HEK293 (cell line): ENCODE results near the gene TTC34.

Experiments
- BCL11A ChIP-seq: fragments of 450-650 bp; formaldehyde crosslinking; IDR thresholded peaks from 2 replicates; pipeline ENCODE4 v1.5.1; 2016; ENCODE audit warnings: low read depth, missing biosample characterization, missing genetic modification characterization
- TRIM28 ChIP-seq: IDR thresholded peaks from 2 replicates; pipeline ENCODE4 v1.6.1; 2011; ENCODE audit warnings: low read length, control low read depth, borderline replicate concordance
- YY1 ChIP-seq: fragments of 450-650 bp; formaldehyde crosslinking; IDR thresholded peaks from 2 replicates; pipeline ENCODE4 v1.5.1; 2018; ENCODE audit warnings: missing biosample characterization, missing genetic modification characterization
- ZBTB7A ChIP-seq: fragments of 450-650 bp; formaldehyde crosslinking; IDR thresholded peaks from 2 replicates; pipeline ENCODE4 v1.5.1; 2016; ENCODE audit warnings: low read depth, missing biosample characterization, missing genetic modification characterization
- ZNF155 ChIP-seq: fragments of 450-650 bp; formaldehyde crosslinking; IDR thresholded peaks from 2 replicates; pipeline ENCODE4 v1.5.1; 2016; ENCODE audit warnings: missing biosample characterization, missing genetic modification characterization
- ZNF23 ChIP-seq: fragments of 450-650 bp; formaldehyde crosslinking; IDR thresholded peaks from 2 replicates; pipeline ENCODE4 v1.5.1; 2016; ENCODE audit warnings: missing biosample characterization, missing genetic modification characterization, borderline replicate concordance
- ZNF324 ChIP-seq: fragments of 450-650 bp; formaldehyde crosslinking; IDR thresholded peaks from 2 replicates; pipeline ENCODE4 v1.5.1; 2016; ENCODE audit warnings: missing biosample characterization, missing genetic modification characterization
- ZNF501 ChIP-seq: fragments of 450-650 bp; formaldehyde crosslinking; IDR thresholded peaks from 2 replicates; pipeline ENCODE4 v1.5.1; 2016; ENCODE audit warnings: missing biosample characterization, missing genetic modification characterization
- ZNF530 ChIP-seq: fragments of 450-650 bp; formaldehyde crosslinking; IDR thresholded peaks from 2 replicates; pipeline ENCODE4 v1.5.1; 2016; ENCODE audit warnings: low read depth, missing biosample characterization, missing genetic modification characterization
- ZNF571 ChIP-seq: fragments of 450-650 bp; formaldehyde crosslinking; IDR thresholded peaks from 2 replicates; pipeline ENCODE4 v1.5.0; 2017; ENCODE audit warnings: missing biosample characterization, missing genetic modification characterization
- ZNF664 ChIP-seq: fragments of 450-650 bp; formaldehyde crosslinking; IDR thresholded peaks from 2 replicates; pipeline ENCODE4 v1.5.1; 2016; ENCODE audit warnings: missing biosample characterization, missing genetic modification characterization
- ZNF76 ChIP-seq: fragments of 450-650 bp; formaldehyde crosslinking; IDR thresholded peaks from 2 replicates; pipeline ENCODE4; 2016; ENCODE audit warnings: low read depth, missing biosample characterization, missing genetic modification characterization, borderline replicate concordance
- TF ChIP-seq, protein P1 (sequence below): fragments of 450-650 bp; formaldehyde crosslinking; IDR thresholded peaks from 2 replicates; pipeline ENCODE4 v1.5.1; 2016; ENCODE audit warnings: missing biosample characterization, missing genetic modification characterization
- TF ChIP-seq, protein P2 (sequence below): fragments of 450-650 bp; formaldehyde crosslinking; IDR thresholded peaks from 2 replicates; pipeline ENCODE4 v1.5.1; 2017; ENCODE audit warnings: missing biosample characterization, missing genetic modification characterization

DNA sequence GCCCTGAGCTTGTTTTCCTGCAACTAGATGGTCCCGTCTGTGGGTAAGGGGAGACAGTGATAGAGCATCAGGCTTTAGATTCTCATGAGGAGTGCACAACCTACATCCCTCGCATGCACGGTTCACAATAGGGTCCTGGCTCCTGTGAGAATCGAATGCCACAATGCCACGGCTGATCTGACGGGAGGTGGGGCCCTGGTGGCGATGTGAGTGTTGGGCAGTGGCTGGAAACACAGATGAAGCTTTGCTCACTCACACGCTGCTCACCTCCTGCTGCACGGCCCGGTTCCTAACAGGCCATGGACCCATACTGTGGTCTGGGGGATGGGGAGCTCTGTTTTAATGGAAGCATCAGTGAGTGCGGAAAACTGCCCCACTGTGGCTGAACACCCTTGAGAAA is 35.8 kb upstream of the TTC34 start:
- no peak for TF ChIP-seq ZNF530 (tag by site-specific recombination)
- TF ChIP-seq TRIM28, result no peak
- no peak for TF ChIP-seq ZNF664 (tag by site-specific recombination)
- TF ChIP-seq, protein P1, sequence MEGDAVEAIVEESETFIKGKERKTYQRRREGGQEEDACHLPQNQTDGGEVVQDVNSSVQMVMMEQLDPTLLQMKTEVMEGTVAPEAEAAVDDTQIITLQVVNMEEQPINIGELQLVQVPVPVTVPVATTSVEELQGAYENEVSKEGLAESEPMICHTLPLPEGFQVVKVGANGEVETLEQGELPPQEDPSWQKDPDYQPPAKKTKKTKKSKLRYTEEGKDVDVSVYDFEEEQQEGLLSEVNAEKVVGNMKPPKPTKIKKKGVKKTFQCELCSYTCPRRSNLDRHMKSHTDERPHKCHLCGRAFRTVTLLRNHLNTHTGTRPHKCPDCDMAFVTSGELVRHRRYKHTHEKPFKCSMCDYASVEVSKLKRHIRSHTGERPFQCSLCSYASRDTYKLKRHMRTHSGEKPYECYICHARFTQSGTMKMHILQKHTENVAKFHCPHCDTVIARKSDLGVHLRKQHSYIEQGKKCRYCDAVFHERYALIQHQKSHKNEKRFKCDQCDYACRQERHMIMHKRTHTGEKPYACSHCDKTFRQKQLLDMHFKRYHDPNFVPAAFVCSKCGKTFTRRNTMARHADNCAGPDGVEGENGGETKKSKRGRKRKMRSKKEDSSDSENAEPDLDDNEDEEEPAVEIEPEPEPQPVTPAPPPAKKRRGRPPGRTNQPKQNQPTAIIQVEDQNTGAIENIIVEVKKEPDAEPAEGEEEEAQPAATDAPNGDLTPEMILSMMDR (tag by site-specific recombination), result no peak
- TF ChIP-seq ZNF76 (tag by site-specific recombination), result no peak
- TF ChIP-seq, protein P2, sequence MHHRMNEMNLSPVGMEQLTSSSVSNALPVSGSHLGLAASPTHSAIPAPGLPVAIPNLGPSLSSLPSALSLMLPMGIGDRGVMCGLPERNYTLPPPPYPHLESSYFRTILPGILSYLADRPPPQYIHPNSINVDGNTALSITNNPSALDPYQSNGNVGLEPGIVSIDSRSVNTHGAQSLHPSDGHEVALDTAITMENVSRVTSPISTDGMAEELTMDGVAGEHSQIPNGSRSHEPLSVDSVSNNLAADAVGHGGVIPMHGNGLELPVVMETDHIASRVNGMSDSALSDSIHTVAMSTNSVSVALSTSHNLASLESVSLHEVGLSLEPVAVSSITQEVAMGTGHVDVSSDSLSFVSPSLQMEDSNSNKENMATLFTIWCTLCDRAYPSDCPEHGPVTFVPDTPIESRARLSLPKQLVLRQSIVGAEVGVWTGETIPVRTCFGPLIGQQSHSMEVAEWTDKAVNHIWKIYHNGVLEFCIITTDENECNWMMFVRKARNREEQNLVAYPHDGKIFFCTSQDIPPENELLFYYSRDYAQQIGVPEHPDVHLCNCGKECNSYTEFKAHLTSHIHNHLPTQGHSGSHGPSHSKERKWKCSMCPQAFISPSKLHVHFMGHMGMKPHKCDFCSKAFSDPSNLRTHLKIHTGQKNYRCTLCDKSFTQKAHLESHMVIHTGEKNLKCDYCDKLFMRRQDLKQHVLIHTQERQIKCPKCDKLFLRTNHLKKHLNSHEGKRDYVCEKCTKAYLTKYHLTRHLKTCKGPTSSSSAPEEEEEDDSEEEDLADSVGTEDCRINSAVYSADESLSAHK (tag by site-specific recombination), result no peak
- TF ChIP-seq ZBTB7A (tag by site-specific recombination), result no peak
- TF ChIP-seq ZNF155 (tag by site-specific recombination), result no peak
- TF ChIP-seq BCL11A (tag by site-specific recombination), result no peak
- TF ChIP-seq YY1 (tag by site-specific recombination), result no peak
- TF ChIP-seq ZNF23 (tag by site-specific recombination), result no peak
- no peak for TF ChIP-seq ZNF324 (tag by site-specific recombination)
- TF ChIP-seq ZNF501 (tag by site-specific recombination), result no peak
- TF ChIP-seq ZNF571 (tag by site-specific recombination), result no peak
